Measurements from ENCODE around the gene BROX. TPM values are rescaled to one million over a fixed set of nuclear protein-coding genes. Genes with fewer than 3 reads are reported as not detected.

BROX gene
- total RNA-seq, 4 donors from 2014 or later, result 36.6 to 55.6 (median 48.4) TPM

- no peak overlapping the region for H3K27ac ChIP-seq (replicated peaks in 1 of 4)
These were observed 37.6 kb downstream of the BROX start for GRCh38 chr1:222749927-222750326.

DNA sequence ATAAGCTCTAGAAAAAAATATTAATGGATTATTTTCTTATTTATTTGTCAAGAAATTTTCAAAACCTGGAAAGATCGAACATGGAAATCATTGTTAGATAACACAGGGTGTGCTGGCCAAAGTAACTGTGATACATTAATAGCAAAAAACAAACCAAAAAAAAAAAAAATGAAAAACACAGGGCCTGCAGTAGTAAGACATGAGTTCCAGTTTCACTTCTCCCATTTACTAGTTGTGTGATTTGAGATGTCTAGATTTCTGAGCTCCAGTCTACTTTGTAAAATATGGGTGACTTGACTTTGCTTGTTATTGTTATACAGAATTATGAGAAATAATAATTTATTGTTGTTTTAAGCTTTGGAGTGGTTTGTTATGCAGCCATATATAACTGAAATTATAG, 38.3 kb downstream of the BROX start:
- H3K27me3 ChIP-seq, result no peaks in the 10 kb centered on the region
- no peak for DNase-seq (ENCODE audit: extremely low spot score)
- H3K27ac ChIP-seq (replicated peaks in 1 of 4), result no peak overlapping the region
- no peaks in the 10 kb centered on the region for H3K4me1 ChIP-seq
- H3K4me3 ChIP-seq, result no peak overlapping the region
- intact Hi-C loops (cut with DNase I), result no loop called here
- no peaks in the 10 kb centered on the region for H3K9me3 ChIP-seq
- TF ChIP-seq POLR2AphosphoS5 (IDR thresholded peaks at IDR 0.05), result no peak
- TF ChIP-seq, protein P1, sequence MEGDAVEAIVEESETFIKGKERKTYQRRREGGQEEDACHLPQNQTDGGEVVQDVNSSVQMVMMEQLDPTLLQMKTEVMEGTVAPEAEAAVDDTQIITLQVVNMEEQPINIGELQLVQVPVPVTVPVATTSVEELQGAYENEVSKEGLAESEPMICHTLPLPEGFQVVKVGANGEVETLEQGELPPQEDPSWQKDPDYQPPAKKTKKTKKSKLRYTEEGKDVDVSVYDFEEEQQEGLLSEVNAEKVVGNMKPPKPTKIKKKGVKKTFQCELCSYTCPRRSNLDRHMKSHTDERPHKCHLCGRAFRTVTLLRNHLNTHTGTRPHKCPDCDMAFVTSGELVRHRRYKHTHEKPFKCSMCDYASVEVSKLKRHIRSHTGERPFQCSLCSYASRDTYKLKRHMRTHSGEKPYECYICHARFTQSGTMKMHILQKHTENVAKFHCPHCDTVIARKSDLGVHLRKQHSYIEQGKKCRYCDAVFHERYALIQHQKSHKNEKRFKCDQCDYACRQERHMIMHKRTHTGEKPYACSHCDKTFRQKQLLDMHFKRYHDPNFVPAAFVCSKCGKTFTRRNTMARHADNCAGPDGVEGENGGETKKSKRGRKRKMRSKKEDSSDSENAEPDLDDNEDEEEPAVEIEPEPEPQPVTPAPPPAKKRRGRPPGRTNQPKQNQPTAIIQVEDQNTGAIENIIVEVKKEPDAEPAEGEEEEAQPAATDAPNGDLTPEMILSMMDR (IDR thresholded peaks at IDR 0.05), result no peak
- TF ChIP-seq EP300 (IDR thresholded peaks at IDR 0.05), result no peak
- no peak for TF ChIP-seq POLR2A (IDR thresholded peaks at IDR 0.05; ENCODE audit: low read depth)
- WGBS, result 97% methylated on average over 1 of the region's 1 CpG
- no peaks in the 10 kb centered on the region for H3K36me3 ChIP-seq

More at GRCh38 chr1:222749927-222750326, 37.6 kb downstream of the BROX start:
- DNase-seq (ENCODE audit: extremely low spot score), result no peak
- H3K4me3 ChIP-seq, result no peak overlapping the region
- no peaks in the 10 kb centered on the region for H3K9me3 ChIP-seq
- TF ChIP-seq EP300 (IDR thresholded peaks at IDR 0.05), result no peak
- TF ChIP-seq, protein P1 (IDR thresholded peaks at IDR 0.05), result no peak
- no peak for TF ChIP-seq POLR2A (IDR thresholded peaks at IDR 0.05; ENCODE audit: low read depth)
- TF ChIP-seq POLR2AphosphoS5 (IDR thresholded peaks at IDR 0.05), result no peak
- no peaks in the 10 kb centered on the region for H3K4me1 ChIP-seq
- intact Hi-C loops (cut with DNase I), result no loop called here
- H3K27me3 ChIP-seq, result no peaks in the 10 kb centered on the region
- H3K36me3 ChIP-seq, result no peaks in the 10 kb centered on the region

DNA sequence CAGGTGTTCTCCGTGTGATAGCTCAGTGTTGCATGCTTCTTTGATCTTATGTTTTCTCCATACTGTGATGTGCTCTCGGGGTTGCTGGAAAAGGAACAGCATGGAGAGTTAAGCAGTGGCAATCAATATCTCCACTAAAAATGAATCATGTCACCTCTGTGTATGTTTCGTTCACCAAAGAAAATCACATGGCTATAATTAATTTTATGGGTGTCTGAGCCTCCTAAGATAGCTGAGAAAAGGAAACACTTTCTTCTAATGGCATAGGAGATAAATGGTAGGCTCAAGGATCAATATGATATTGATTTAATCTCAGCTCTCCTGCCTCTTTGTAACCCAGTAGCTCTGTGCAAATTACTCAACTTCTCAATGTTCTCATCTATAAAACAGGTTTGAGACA, 38.9 kb downstream of the BROX start:
- no peak for TF ChIP-seq POLR2A (IDR thresholded peaks at IDR 0.05; ENCODE audit: low read depth)
- no peak for TF ChIP-seq POLR2AphosphoS5 (IDR thresholded peaks at IDR 0.05)
- TF ChIP-seq EP300 (IDR thresholded peaks at IDR 0.05), result no peak
- Histone ChIP-seq H3K27me3 (no peaks in the 10 kb centered on the region), H3K4me3 (no peak overlapping the region), H3K36me3 (no peaks in the 10 kb centered on the region), H3K9me3 (no peaks in the 10 kb centered on the region), H3K4me1 (no peaks in the 10 kb centered on the region), H3K27ac (replicated peaks in 1 of 4) (no peak overlapping the region)
- DNase-seq (ENCODE audit: extremely low spot score), result no peak
- WGBS, result 83% methylated on average over 3 of the region's 3 CpGs
- intact Hi-C loops (cut with DNase I), result no loop called here

- Histone ChIP-seq H3K27ac (replicated peaks in 1 of 4) (peak overlapping the region in 2 of 4 donors; percentile 33 to 44), H3K36me3 (no peaks in the 10 kb centered on the region), H3K9me3 (no peaks in the 10 kb centered on the region), H3K4me1 (peaks cover 0 to 6% (median 0%) of the 10 kb centered on the region in 4 donors), H3K27me3 (no peaks in the 10 kb centered on the region), H3K4me3 (no peak overlapping the region)
- DNase-seq (ENCODE audit: extremely low spot score), result no peak
- WGBS, result 56% methylated on average over 10 of the region's 10 CpGs
- intact Hi-C loops (cut with DNase I), result no loop called here
- TF ChIP-seq EP300 (IDR thresholded peaks at IDR 0.05) (no peak), POLR2AphosphoS5 (IDR thresholded peaks at IDR 0.05) (peak in 1 of 2 donors; percentile 55)
- TF ChIP-seq, protein P1 (IDR thresholded peaks at IDR 0.05), result no peak
These were observed 42.2 kb downstream of the BROX start for GRCh38 chr1:222754366-222755139.

DNA sequence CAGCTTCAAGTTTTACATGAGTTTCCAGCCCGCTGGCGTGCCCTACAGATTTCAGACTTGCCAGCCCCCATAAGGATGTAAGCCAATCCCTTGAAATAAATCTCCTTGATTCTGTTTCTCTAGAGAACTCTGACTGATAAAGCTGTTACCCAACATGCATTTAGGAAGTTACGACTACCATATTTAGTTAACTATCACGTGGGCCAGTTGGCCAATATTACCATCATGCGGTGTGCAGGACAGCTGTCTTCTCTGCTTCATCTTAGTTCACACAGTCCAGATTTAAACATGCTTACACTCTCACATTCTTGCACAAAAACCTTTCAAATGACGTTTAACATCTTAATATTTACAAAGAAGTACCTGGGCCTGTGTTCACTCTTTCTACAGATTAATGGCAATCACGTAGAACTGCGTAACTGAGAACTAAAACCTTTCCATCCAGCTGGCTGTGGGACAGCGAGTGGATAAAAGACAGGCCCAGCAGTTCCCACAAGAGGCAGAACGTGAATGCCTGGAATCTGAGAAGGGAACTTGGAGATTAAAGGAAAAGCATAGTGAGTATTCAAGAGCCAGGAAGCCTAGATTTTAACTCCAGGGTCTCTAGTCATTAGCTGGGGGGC, 45.4 kb downstream of the BROX start:
- intact Hi-C loops (cut with DNase I), result no loop called here
- Histone ChIP-seq H3K36me3 (no peaks in the 10 kb centered on the region), H3K4me1 (peaks cover 0 to 6% (median 0%) of the 10 kb centered on the region in 4 donors), H3K27me3 (no peaks in the 10 kb centered on the region), H3K9me3 (no peaks in the 10 kb centered on the region), H3K27ac (replicated peaks in 1 of 4) (peak overlapping the region in 3 of 4 donors; percentile 47 to 75 (median 56)), H3K4me3 (no peak overlapping the region)
- TF ChIP-seq POLR2AphosphoS5 (IDR thresholded peaks at IDR 0.05) (peak; percentile 51 to 65), POLR2A (IDR thresholded peaks at IDR 0.05; ENCODE audit: low read depth) (no peak), EP300 (IDR thresholded peaks at IDR 0.05) (peak; percentile 49)
- TF ChIP-seq, protein P1 (IDR thresholded peaks at IDR 0.05), result no peak
- whole genome bisulfite sequencing, result 54% methylated on average over 10 of the region's 10 CpGs
- no peak for DNase-seq (ENCODE audit: extremely low spot score)

All from esophagus muscularis mucosa (tissue), 4 donors.